Measurements from ENCODE around the gene TPST1.

GRCh38 chr7:66308411-66308810 is 103.3 kb downstream of the TPST1 start:
- no peak for TF ChIP-seq POLR2A (IDR thresholded peaks at IDR 0.05; ENCODE audit: low read depth)
- TF ChIP-seq CTCF (IDR thresholded peaks at IDR 0.05): no peak
- no peak for TF ChIP-seq POLR2AphosphoS5 (IDR thresholded peaks at IDR 0.05)
- TF ChIP-seq EP300 (IDR thresholded peaks at IDR 0.05): no peak
